Inferior parietal cortex (tissue), 1 donor: ENCODE results near the gene TMED6.
"Not testable (repeated sequence)": the region's sequence is repeated elsewhere in the genome, so short reads cannot be mapped to it uniquely, and the experiment has no call there.

ENCODE experiments used
- DNase-seq: peaks from one replicate; pipeline ENCODE4 v3.0.0-alpha.2; 2016; ENCODE audit errors: extremely low spot score

Gene TMED6

GRCh38 chr16:69360070-69360469 lies 8.5 kb upstream of the TMED6 start:
- DNase-seq, result not testable (repeated sequence)

- no peak for DNase-seq
Measured at GRCh38 chr16:69350536-69351133, 951 bp downstream of the TMED6 start.

GRCh38 chr16:69349536-69349935 lies 2.0 kb downstream of the TMED6 start:
- no peak for DNase-seq

- no peak for DNase-seq
Measured at GRCh38 chr16:69348222-69348621, 3.4 kb downstream of the TMED6 start.

GRCh38 chr16:69346683-69347082 lies 4.9 kb downstream of the TMED6 start:
- DNase-seq, result no peak

- no peak for DNase-seq
Measured at GRCh38 chr16:69345923-69346322, 5.7 kb downstream of the TMED6 start.

- no peak for DNase-seq
Measured at GRCh38 chr16:69344171-69344570, 7.4 kb downstream of the TMED6 start.

GRCh38 chr16:69340095-69340644 lies 11.4 kb downstream of the TMED6 start:
- DNase-seq, result no peak

- peak; percentile 98 for DNase-seq
Measured at GRCh38 chr16:69339289-69340094, 12.1 kb downstream of the TMED6 start, which contains the start of the genes COG8 and NIP7. COG8 (minus strand) TSS chr16:69339564; CDS start chr16:69339552, 12 bp downstream. NIP7 (plus strand) TSS chr16:69339772; CDS start chr16:69339830, 58 bp downstream.

GRCh38 chr16:69338557-69339288 lies 12.9 kb downstream of the TMED6 start:
- DNase-seq, result no peak

GRCh38 chr16:69334696-69335095 lies 16.9 kb downstream of the TMED6 start:
- no peak for DNase-seq

- DNase-seq, result peak; percentile 94
Measured at GRCh38 chr16:69330286-69331109, 21.1 kb downstream of the TMED6 start, which contains the start of gene PDF. PDF (minus strand) TSS chr16:69330588; CDS start chr16:69330570, 18 bp downstream.

- no peak for DNase-seq
Measured at GRCh38 chr16:69329369-69330285, 22.0 kb downstream of the TMED6 start.

- no peak for DNase-seq
Measured at GRCh38 chr16:69328854-69329316, 22.7 kb downstream of the TMED6 start.

GRCh38 chr16:69327585-69328310 lies 23.8 kb downstream of the TMED6 start:
- DNase-seq, result no peak

- no peak for DNase-seq
Measured at GRCh38 chr16:69326172-69326873, 25.3 kb downstream of the TMED6 start.

- DNase-seq, result no peak
Measured at GRCh38 chr16:69325784-69326171, 25.8 kb downstream of the TMED6 start.

GRCh38 chr16:69324585-69325253 lies 26.9 kb downstream of the TMED6 start:
- DNase-seq, result no peak
